SK-N-SH (cell line): ENCODE measurements around the gene NRCAM. TPM values are rescaled to one million over a fixed set of nuclear protein-coding genes. Genes with fewer than 3 reads are reported as not detected.

Source experiments
- CHD2 ChIP-seq: fragments of 150-350 bp; IDR thresholded peaks from 2 replicates; pipeline ENCODE4 v1.6.1; 2018; ENCODE audit warnings: low read length; ENCODE audit not compliant: partially characterized antibody
- EZH2phosphoT487 ChIP-seq: fragments of 200-600 bp; sonication (generic); IDR thresholded peaks from 2 replicates; pipeline ENCODE4 v1.6.1; 2017; ENCODE audit warnings: low read depth, mixed run types, mild to moderate bottlenecking, antibody characterized with exemption, moderate library complexity, borderline replicate concordance
- JUND ChIP-seq: IDR thresholded peaks from 2 replicates; pipeline ENCODE4 v1.4.0; 2012
- MEF2A ChIP-seq: IDR thresholded peaks from 2 replicates; pipeline ENCODE4 v1.4.0; 2012; ENCODE audit warnings: low read depth, borderline replicate concordance
- MXI1 ChIP-seq: IDR thresholded peaks from 2 replicates; pipeline ENCODE4 v1.6.1; 2012; ENCODE audit warnings: mild to moderate bottlenecking, low read depth, low read length, improper control_type of control experiment
- PBX3 ChIP-seq: IDR thresholded peaks from 2 replicates; pipeline ENCODE4; 2012
- POLR2AphosphoS5 ChIP-seq: IDR thresholded peaks from 2 replicates; pipeline ENCODE4 v1.6.1; 2012; ENCODE audit warnings: low read depth, low read length
- RAD21 ChIP-seq: IDR thresholded peaks from 2 replicates; pipeline ENCODE4 v1.6.1; 2012; ENCODE audit warnings: mild to moderate bottlenecking, low read length
- SIN3A ChIP-seq: IDR thresholded peaks from 2 replicates; pipeline ENCODE4 v1.6.1; 2012; ENCODE audit warnings: low read depth, mild to moderate bottlenecking, low read length, moderate library complexity, borderline replicate concordance
- SMC3 ChIP-seq: IDR thresholded peaks from 2 replicates; pipeline ENCODE4 v1.6.1; 2012; ENCODE audit warnings: low read depth, low read length, improper control_type of control experiment
- TCF12 ChIP-seq: IDR thresholded peaks from 2 replicates; pipeline ENCODE4 v1.4.0; 2012
- TEAD4 ChIP-seq: IDR thresholded peaks from 2 replicates; pipeline ENCODE4 v1.4.0; 2012; ENCODE audit warnings: mild to moderate bottlenecking, borderline replicate concordance; ENCODE audit not compliant: insufficient read depth
- YY1 ChIP-seq: IDR thresholded peaks from 2 replicates; pipeline ENCODE4 v1.4.0; 2012; ENCODE audit warnings: low read depth, mild to moderate bottlenecking
- polyA plus RNA-seq, 3 experiments: library from polyadenylated mRNA; depleted of rRNA; stranded (reverse); fragments of >200 nt; gene quantifications; 2 replicates each; pipeline ENCODE4 v1.2.3, GENCODE V29; 2012
- TF ChIP-seq, protein P1 (sequence below): IDR thresholded peaks from 2 replicates; pipeline ENCODE4 v1.4.0; 2012; ENCODE audit warnings: low read depth, borderline replicate concordance
- TF ChIP-seq, protein P2 (sequence below): IDR thresholded peaks from 2 replicates; pipeline ENCODE4 v1.6.1; 2012; ENCODE audit warnings: mild to moderate bottlenecking, low read depth, low read length, moderate library complexity
- TF ChIP-seq, protein P3 (sequence below): IDR thresholded peaks from 2 replicates; pipeline ENCODE4 v1.4.0; 2012; ENCODE audit warnings: low read depth

Gene NRCAM
- polyA plus RNA-seq, 1 of the 3 experiments (the other 2 are of a cell fraction), result 1.1 TPM

GRCh38 chr7:108419961-108420908, 36.0 kb downstream of the NRCAM start (continued):
- TF ChIP-seq YY1 (no peak), RAD21 (no peak), MXI1 (no peak), SIN3A (no peak), EZH2phosphoT487 (no peak), JUND (peak; percentile 22; the same call in 1 of the 2 replicates), CHD2 (peak; percentile 35), PBX3 (no peak), POLR2AphosphoS5 (no peak), SMC3 (no peak), TEAD4 (no peak), MEF2A (no peak), TCF12 (peak; percentile 55)
- TF ChIP-seq, protein P1, sequence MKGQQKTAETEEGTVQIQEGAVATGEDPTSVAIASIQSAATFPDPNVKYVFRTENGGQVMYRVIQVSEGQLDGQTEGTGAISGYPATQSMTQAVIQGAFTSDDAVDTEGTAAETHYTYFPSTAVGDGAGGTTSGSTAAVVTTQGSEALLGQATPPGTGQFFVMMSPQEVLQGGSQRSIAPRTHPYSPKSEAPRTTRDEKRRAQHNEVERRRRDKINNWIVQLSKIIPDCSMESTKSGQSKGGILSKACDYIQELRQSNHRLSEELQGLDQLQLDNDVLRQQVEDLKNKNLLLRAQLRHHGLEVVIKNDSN, result no peak
- TF ChIP-seq, protein P2, sequence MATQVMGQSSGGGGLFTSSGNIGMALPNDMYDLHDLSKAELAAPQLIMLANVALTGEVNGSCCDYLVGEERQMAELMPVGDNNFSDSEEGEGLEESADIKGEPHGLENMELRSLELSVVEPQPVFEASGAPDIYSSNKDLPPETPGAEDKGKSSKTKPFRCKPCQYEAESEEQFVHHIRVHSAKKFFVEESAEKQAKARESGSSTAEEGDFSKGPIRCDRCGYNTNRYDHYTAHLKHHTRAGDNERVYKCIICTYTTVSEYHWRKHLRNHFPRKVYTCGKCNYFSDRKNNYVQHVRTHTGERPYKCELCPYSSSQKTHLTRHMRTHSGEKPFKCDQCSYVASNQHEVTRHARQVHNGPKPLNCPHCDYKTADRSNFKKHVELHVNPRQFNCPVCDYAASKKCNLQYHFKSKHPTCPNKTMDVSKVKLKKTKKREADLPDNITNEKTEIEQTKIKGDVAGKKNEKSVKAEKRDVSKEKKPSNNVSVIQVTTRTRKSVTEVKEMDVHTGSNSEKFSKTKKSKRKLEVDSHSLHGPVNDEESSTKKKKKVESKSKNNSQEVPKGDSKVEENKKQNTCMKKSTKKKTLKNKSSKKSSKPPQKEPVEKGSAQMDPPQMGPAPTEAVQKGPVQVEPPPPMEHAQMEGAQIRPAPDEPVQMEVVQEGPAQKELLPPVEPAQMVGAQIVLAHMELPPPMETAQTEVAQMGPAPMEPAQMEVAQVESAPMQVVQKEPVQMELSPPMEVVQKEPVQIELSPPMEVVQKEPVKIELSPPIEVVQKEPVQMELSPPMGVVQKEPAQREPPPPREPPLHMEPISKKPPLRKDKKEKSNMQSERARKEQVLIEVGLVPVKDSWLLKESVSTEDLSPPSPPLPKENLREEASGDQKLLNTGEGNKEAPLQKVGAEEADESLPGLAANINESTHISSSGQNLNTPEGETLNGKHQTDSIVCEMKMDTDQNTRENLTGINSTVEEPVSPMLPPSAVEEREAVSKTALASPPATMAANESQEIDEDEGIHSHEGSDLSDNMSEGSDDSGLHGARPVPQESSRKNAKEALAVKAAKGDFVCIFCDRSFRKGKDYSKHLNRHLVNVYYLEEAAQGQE, result no peak
- TF ChIP-seq, protein P3, sequence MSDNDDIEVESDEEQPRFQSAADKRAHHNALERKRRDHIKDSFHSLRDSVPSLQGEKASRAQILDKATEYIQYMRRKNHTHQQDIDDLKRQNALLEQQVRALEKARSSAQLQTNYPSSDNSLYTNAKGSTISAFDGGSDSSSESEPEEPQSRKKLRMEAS, result no peak
